Right lobe of liver (tissue), 6 donors: ENCODE measurements around the gene ASGR1. TPM values are rescaled to one million over a fixed set of nuclear protein-coding genes. Genes with fewer than 3 reads are reported as not detected.
"Not testable (repeated sequence)": the region's sequence is repeated elsewhere in the genome, so short reads cannot be mapped to it uniquely, and the experiment has no call there.

ENCODE experiments used
- ATAC-seq, 4 donors: fragments of 200-7000 bp; cut with Tn5 transposase; one replicate each; pipeline ENCODE4 v1.9.1; 2020; ENCODE audit warnings: mild to moderate bottlenecking in 4 of 4, moderate library complexity in 4 of 4
- DNase-seq, 3 donors: peaks; one replicate each; pipeline ENCODE4 v3.0.0-alpha.2; 2020
- H3K27ac ChIP-seq, 3 donors: fragments of 200-600 bp; one replicate each; pipeline ENCODE4 v1.8.0; 2022
- H3K27me3 ChIP-seq, 2 donors: fragments of 200-600 bp; one replicate each; pipeline ENCODE4 v1.8.0; 2022
- H3K36me3 ChIP-seq, 4 donors: fragments of 200-600 bp; sonication (generic) in 1 of 4; one replicate each; pipeline versions ENCODE4 v1.5.1 to v1.8.0; 2017 to 2022; ENCODE audit warnings: control low read depth in 1 of 4
- H3K4me1 ChIP-seq, 4 donors: fragments of 200-600 bp; sonication (generic) in 1 of 4; one replicate each; pipeline versions ENCODE4 v1.5.1 to v1.8.0; 2017 to 2022; ENCODE audit warnings: control low read depth in 1 of 4
- H3K4me3 ChIP-seq, 3 donors: fragments of 200-600 bp; one replicate each; pipeline ENCODE4 v1.8.0; 2022
- H3K9me3 ChIP-seq, 4 donors: fragments of 200-600 bp; sonication (generic) in 1 of 4; one replicate each; pipeline versions ENCODE4 v1.5.1 to v1.8.0; 2017 to 2022; ENCODE audit warnings: control low read depth in 1 of 4
- POLR2A ChIP-seq: fragments of 450-650 bp; IDR thresholded peaks from one replicate; pipeline ENCODE4 v1.6.1; 2017; ENCODE audit warnings: antibody characterized with exemption, mild to moderate bottlenecking
- WGBS: methylation state at CpG from one replicate; pipeline ENCODE4 v1.1.6; 2018; ENCODE audit warnings: low coverage, low lambda C conversion rate; ENCODE audit not compliant: insufficient coverage; ENCODE audit errors: missing lambda C conversion rate; 5-methylcytosine and 5-hydroxymethylcytosine counted together
- intact Hi-C, 2 donors: fragments of 100-400 bp; cut with DNase I; formaldehyde crosslinking; loops; one replicate each; pipeline versions ENCODE4 v1.11.2 to v1.14.1; 2022
- total RNA-seq, 6 experiments: library from RNA; depleted of rRNA in 2 of 6; stranded (reverse); fragments of >200 nt in 2 of 6; fragmentation: NEBNext Ultra II Directional in 3 of 6; extraction: Animal tissue kit (Norgen Biotek cat#: 25700) in 3 of 6; gene quantifications; one replicate each; pipeline versions ENCODE4 v1.1.0 to v1.2.4, GENCODE V29; 2016 to 2023
- TF ChIP-seq, protein P1 (sequence below), 4 donors: fragments of 200-600 bp in 3 of 4; fragments of 450-650 bp in 1 of 4; IDR thresholded peaks; one replicate each; pipeline versions ENCODE4 v1.5.1 to v1.8.0; 2016 to 2022; ENCODE audit warnings: antibody characterized with exemption in 4 of 4, mild to moderate bottlenecking in 2 of 4
- donor health status: DM: no; HTN: yes; CAD: no.
- donor health status: DM: no; HTN: no; CAD: no.
- donor health status: DM: no; HTN: no; CAD: no.
- donor health status: DM: no; HTN: yes; CAD: no.
- donor health status: DM: no; HTN: yes; CAD: no.

Gene ASGR1
- total RNA-seq, 6 experiments from 2014 or later, result 399 to 624 (median 417) TPM

DNA sequence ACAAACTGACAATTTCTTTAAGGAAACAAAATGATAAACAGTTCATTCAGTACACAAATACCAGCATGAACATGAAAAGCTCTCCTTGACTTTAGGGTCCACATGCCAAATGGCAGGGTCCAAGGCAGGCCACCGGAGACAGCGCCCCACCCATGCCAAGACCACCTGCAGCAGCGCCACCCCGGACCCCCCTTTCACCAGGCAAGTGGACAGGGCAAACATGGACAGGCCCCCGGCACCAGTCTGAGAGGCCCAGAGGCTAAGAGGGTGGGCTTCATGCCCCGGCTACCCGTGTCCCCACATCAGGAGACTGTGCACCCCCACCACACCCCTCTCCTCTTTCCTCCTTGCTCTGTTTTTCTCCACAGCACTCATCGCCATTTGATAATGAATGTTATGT lies 49.9 kb downstream of the ASGR1 start:
- WGBS, result 100% methylated on average over 1 of the region's 8 CpGs
- no peaks in the 10 kb centered on the region for H3K9me3 ChIP-seq
- no peak overlapping the region for H3K4me3 ChIP-seq
- no peak for DNase-seq
- no peak overlapping the region for H3K27ac ChIP-seq
- H3K36me3 ChIP-seq, result no peaks in the 10 kb centered on the region
- TF ChIP-seq, protein P1, sequence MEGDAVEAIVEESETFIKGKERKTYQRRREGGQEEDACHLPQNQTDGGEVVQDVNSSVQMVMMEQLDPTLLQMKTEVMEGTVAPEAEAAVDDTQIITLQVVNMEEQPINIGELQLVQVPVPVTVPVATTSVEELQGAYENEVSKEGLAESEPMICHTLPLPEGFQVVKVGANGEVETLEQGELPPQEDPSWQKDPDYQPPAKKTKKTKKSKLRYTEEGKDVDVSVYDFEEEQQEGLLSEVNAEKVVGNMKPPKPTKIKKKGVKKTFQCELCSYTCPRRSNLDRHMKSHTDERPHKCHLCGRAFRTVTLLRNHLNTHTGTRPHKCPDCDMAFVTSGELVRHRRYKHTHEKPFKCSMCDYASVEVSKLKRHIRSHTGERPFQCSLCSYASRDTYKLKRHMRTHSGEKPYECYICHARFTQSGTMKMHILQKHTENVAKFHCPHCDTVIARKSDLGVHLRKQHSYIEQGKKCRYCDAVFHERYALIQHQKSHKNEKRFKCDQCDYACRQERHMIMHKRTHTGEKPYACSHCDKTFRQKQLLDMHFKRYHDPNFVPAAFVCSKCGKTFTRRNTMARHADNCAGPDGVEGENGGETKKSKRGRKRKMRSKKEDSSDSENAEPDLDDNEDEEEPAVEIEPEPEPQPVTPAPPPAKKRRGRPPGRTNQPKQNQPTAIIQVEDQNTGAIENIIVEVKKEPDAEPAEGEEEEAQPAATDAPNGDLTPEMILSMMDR (IDR thresholded peaks at IDR 0.05), result no peak
- TF ChIP-seq POLR2A, result no peak
- H3K4me1 ChIP-seq, result peaks cover 0 to 18% (median 8%) of the 10 kb centered on the region in 4 donors
- H3K27me3 ChIP-seq, result no peaks in the 10 kb centered on the region
- intact Hi-C loops, result no loop called here
- no peak for ATAC-seq

DNA sequence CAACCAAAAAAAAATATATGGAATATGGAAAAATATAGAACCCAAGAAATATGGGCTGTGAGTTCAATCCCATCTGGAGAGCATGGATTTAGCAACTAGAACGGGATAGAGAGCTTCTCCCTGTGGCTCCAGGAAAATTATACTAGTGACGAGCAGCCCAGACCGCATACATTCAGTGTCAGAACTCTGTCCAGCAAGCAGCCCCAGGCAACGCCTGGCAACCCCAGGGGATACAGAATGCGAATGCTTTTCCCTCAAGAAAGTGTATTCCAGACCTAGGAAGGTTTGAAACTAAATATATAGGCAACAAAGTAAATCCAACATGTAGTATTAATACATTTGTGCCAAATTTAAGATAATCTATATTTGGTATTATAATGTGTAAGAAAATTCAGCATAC lies 51.0 kb downstream of the ASGR1 start:
- Histone ChIP-seq H3K36me3 (no peaks in the 10 kb centered on the region), H3K4me3 (no peak overlapping the region), H3K27ac (no peak overlapping the region), H3K9me3 (no peaks in the 10 kb centered on the region), H3K4me1 (peaks cover 0 to 18% (median 8%) of the 10 kb centered on the region in 4 donors), H3K27me3 (no peaks in the 10 kb centered on the region)
- intact Hi-C loops, result no loop called here
- TF ChIP-seq, protein P1 (IDR thresholded peaks at IDR 0.05), result no peak
- no peak for TF ChIP-seq POLR2A
- ATAC-seq, result no peak
- 58% methylated on average over 5 of the region's 5 CpGs for WGBS
- peak in 1 of 3 donors; percentile 17 for DNase-seq

DNA sequence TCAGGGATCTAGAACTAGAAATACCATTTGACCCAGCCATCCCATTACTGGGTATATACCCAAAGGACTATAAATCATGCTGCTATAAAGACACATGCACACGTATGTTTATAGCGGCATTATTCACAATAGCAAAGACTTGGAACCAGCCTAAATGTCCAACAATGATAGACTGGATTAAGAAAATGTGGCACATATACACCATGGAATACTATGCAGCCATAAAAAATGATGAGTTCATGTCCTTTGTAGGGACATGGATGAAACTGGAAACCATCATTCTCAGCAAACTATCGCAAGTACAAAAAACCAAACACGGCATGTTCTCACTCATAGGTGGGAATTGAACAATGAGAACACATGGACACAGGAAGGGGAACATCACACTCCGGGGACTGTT lies 51.7 kb downstream of the ASGR1 start:
- H3K4me1 ChIP-seq, result peaks cover 0 to 12% (median 6%) of the 10 kb centered on the region in 4 donors
- H3K9me3 ChIP-seq, H3K27ac ChIP-seq, H3K27me3 ChIP-seq, H3K4me3 ChIP-seq, intact Hi-C loops, H3K36me3 ChIP-seq, ATAC-seq, DNase-seq: not testable (repeated sequence)
- 84% methylated on average over 5 of the region's 5 CpGs for WGBS

GRCh38 chr17:7126386-7126785 lies 52.8 kb downstream of the ASGR1 start:
- H3K36me3 ChIP-seq, intact Hi-C loops, H3K27me3 ChIP-seq, ATAC-seq, H3K4me3 ChIP-seq, H3K4me1 ChIP-seq, H3K9me3 ChIP-seq, H3K27ac ChIP-seq: not testable (repeated sequence)
- DNase-seq, result peak in 1 of 3 donors; percentile 25
- WGBS, result 90% methylated on average over 4 of the region's 12 CpGs

- 90% methylated on average over 5 of the region's 5 CpGs for WGBS
- Histone ChIP-seq H3K27me3 (no peaks in the 10 kb centered on the region), H3K4me3 (no peak overlapping the region), H3K36me3 (no peaks in the 10 kb centered on the region), H3K4me1 (peaks cover 0 to 11% (median 0%) of the 10 kb centered on the region in 4 donors), H3K9me3 (no peaks in the 10 kb centered on the region), H3K27ac (no peak overlapping the region)
- TF ChIP-seq, protein P1 (IDR thresholded peaks at IDR 0.05), result no peak
- TF ChIP-seq POLR2A, result no peak
- intact Hi-C loops, result no loop called here
- ATAC-seq (no peak), DNase-seq (peak in 1 of 3 donors; percentile 5)
These were observed 54.2 kb downstream of the ASGR1 start for GRCh38 chr17:7124923-7125322.

DNA sequence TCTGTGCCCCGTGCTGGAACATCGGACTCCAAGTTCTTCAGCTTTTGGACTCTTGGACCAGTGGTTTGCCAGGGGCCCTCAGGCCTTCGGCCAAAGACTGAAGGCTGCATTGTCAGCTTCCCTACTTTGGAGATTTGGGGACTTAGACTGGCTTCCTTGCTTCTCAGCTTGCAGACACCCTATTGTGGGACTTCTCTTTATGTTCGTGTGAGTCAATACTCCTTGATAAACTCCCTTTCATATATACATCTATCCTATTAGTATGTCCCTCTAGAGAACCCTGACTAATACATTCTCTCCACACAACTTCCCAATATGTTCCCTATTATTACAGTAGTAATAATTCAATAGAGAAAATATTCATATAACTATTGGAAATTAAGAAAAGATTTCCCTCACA lies 55.3 kb downstream of the ASGR1 start:
- H3K4me1 ChIP-seq, result peaks cover 0 to 18% (median 0%) of the 10 kb centered on the region in 4 donors
- no peaks in the 10 kb centered on the region for H3K27me3 ChIP-seq
- no peak for TF ChIP-seq POLR2A
- TF ChIP-seq, protein P1 (IDR thresholded peaks at IDR 0.05), result no peak
- H3K4me3 ChIP-seq, result no peak overlapping the region
- peak in 1 of 3 donors; percentile 19 for DNase-seq
- ATAC-seq, result no peak
- intact Hi-C loops, result no loop called here
- H3K27ac ChIP-seq, result no peak overlapping the region
- no peaks in the 10 kb centered on the region for H3K36me3 ChIP-seq
- WGBS, result 75% methylated on average over 1 of the region's 4 CpGs
- no peaks in the 10 kb centered on the region for H3K9me3 ChIP-seq
